SK-N-SH (cell line): ENCODE results near the gene OR6B3.

Source experiments
- CTCF ChIP-seq: fragments of 200-600 bp; sonication (generic); IDR thresholded peaks from 2 replicates; pipeline ENCODE4 v1.6.1; 2017; ENCODE audit warnings: antibody characterized with exemption, mild to moderate bottlenecking, moderate library complexity
- POLR2AphosphoS5 ChIP-seq: IDR thresholded peaks from 2 replicates; pipeline ENCODE4 v1.6.1; 2012; ENCODE audit warnings: low read depth, low read length
- RAD21 ChIP-seq: IDR thresholded peaks from 2 replicates; pipeline ENCODE4 v1.6.1; 2012; ENCODE audit warnings: mild to moderate bottlenecking, low read length
- RFX5 ChIP-seq: IDR thresholded peaks from 2 replicates; pipeline ENCODE4 v1.6.1; 2012; ENCODE audit warnings: mild to moderate bottlenecking, improper control_type of control experiment, low read length

GRCh38 chr2:240037358-240037757 is 16.0 kb downstream of the OR6B3 start:
- TF ChIP-seq CTCF: no peak
- TF ChIP-seq RFX5: no peak
- TF ChIP-seq POLR2AphosphoS5: no peak
- no peak for TF ChIP-seq RAD21
